ENCODE measurements around the gene NAXD. TPM values are rescaled to one million over a fixed set of nuclear protein-coding genes. Genes with fewer than 3 reads are reported as not detected.

Gene NAXD
- total RNA-seq, 1 experiment from 2014 or later: 32.1 TPM

GRCh38 chr13:110677731-110678545, 62.6 kb downstream of the NAXD start:
- intact Hi-C loops (cut with micrococcal nuclease): no loop called here
- no peak for DNase-seq (ENCODE audit: low read depth, low spot score)

DNA sequence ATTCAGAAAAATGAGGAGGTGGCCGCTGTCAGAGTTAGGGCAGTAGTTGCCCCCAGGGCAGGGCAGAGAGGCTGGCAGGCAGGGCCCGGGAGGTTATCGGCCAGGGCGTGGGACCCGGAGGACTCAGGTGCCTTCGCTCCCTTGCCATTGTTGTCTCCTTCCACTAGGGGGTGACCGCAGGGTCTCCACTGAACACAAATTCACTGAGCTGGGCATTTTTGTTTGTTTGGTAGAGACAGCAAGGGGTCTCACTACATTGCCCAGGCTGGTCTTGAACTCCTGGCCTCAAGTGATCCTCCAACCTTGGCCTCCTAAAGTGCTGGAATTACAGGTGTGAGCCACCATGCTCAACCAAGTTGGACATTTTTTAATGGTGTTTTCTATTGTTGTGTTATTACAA, 65.5 kb downstream of the NAXD start:
- intact Hi-C loops (cut with micrococcal nuclease): loop anchor here (5.0 kb wide), 1 partner anchor 136 kb away; no protein-coding TSS in a partner anchor
- Histone ChIP-seq H3K9ac (ENCODE audit: low read length) (no peak overlapping the region), H3K36me3 (ENCODE audit: control insufficient read depth in 1 of 2, insufficient read depth in 2 of 2, low read length in 2 of 2) (peaks cover 12 to 41% of the 10 kb centered on the region in 2 experiments), H3K79me2 (ENCODE audit: insufficient read depth, low read length) (no peaks in the 10 kb centered on the region; the same call in 1 of the 2 replicates), H3K4me2 (ENCODE audit: low read length) (no peak overlapping the region), H3K27ac (ENCODE audit: low read depth, low read length) (no peak overlapping the region), H3K9me3 (ENCODE audit: control insufficient read depth in 1 of 2, insufficient read depth in 1 of 2, low read depth in 1 of 2, low read length in 2 of 2) (no peaks in the 10 kb centered on the region), H2AFZ (ENCODE audit: low read depth, low read length, poor library complexity, severe bottlenecking) (no peak overlapping the region), H3K4me1 (ENCODE audit: control insufficient read depth in 1 of 2, insufficient read depth in 2 of 2, low read length in 2 of 2) (no peaks in the 10 kb centered on the region), H4K20me1 (ENCODE audit: insufficient read depth) (no peaks in the 10 kb centered on the region), H3K4me3 (replicated peaks in 1 of 2; ENCODE audit: low read depth in 1 of 2, low read length in 2 of 2) (no peak overlapping the region), H3K27me3 (ENCODE audit: insufficient read depth, low read length) (no peaks in the 10 kb centered on the region), H3K9me2 (ENCODE audit: insufficient read depth) (no peaks in the 10 kb centered on the region)
- DNase-seq (ENCODE audit: low read depth, low spot score) (peak; percentile 10), ATAC-seq (peak; percentile 84)
- TF ChIP-seq, protein P1, sequence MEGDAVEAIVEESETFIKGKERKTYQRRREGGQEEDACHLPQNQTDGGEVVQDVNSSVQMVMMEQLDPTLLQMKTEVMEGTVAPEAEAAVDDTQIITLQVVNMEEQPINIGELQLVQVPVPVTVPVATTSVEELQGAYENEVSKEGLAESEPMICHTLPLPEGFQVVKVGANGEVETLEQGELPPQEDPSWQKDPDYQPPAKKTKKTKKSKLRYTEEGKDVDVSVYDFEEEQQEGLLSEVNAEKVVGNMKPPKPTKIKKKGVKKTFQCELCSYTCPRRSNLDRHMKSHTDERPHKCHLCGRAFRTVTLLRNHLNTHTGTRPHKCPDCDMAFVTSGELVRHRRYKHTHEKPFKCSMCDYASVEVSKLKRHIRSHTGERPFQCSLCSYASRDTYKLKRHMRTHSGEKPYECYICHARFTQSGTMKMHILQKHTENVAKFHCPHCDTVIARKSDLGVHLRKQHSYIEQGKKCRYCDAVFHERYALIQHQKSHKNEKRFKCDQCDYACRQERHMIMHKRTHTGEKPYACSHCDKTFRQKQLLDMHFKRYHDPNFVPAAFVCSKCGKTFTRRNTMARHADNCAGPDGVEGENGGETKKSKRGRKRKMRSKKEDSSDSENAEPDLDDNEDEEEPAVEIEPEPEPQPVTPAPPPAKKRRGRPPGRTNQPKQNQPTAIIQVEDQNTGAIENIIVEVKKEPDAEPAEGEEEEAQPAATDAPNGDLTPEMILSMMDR (IDR thresholded peaks at IDR 0.05 in 2 of 3, conservative IDR thresholded peaks at IDR 0.05 in 1 of 3; ENCODE audit: borderline replicate concordance in 1 of 3, insufficient read depth in 1 of 3, low read depth in 2 of 3, low read length in 2 of 3): peak; percentile 29 to 67 (median 57); a peak in 5 of 6 replicates
- TF ChIP-seq REST (IDR thresholded peaks at IDR 0.05; ENCODE audit: low read depth) (no peak), RAD21 (IDR thresholded peaks at IDR 0.05; ENCODE audit: low read depth) (peak; percentile 46)
- RAD21 ChIA-PET (ENCODE audit: low non-redundant PET in 1 of 2, low total read pairs in 2 of 2, uncharacterized antibody in 2 of 2, unreplicated experiment in 2 of 2): no interaction called here
- no TSS peak for BruUV-seq (replicated peaks)
- POLR2A ChIA-PET: no interaction called here
- CTCF ChIA-PET: interaction anchor here (0.6 to 1.6 kb wide), 3 partner anchors 14 to 493 kb away, joined by 3 to 5 read pairs (median 5); no protein-coding TSS in a partner anchor

More at GRCh38 chr13:110677731-110678545, 62.6 kb downstream of the NAXD start:
- H4K20me1 ChIP-seq (ENCODE audit: insufficient read depth): no peaks in the 10 kb centered on the region
- no peaks in the 10 kb centered on the region for H3K27me3 ChIP-seq (ENCODE audit: insufficient read depth, low read length)
- H3K4me2 ChIP-seq (ENCODE audit: low read length): no peak overlapping the region
- H3K36me3 ChIP-seq (ENCODE audit: control insufficient read depth in 1 of 2, insufficient read depth in 2 of 2, low read length in 2 of 2): peaks cover 8 to 36% of the 10 kb centered on the region in 2 experiments
- no peaks in the 10 kb centered on the region for H3K9me3 ChIP-seq (ENCODE audit: control insufficient read depth in 1 of 2, insufficient read depth in 1 of 2, low read depth in 1 of 2, low read length in 2 of 2)
- no peaks in the 10 kb centered on the region; the same call in 1 of the 2 replicates for H3K79me2 ChIP-seq (ENCODE audit: insufficient read depth, low read length)
- ChIA-PET RAD21 (ENCODE audit: low non-redundant PET in 1 of 2, low total read pairs in 2 of 2, uncharacterized antibody in 2 of 2, unreplicated experiment in 2 of 2) (no interaction called here), CTCF (no interaction called here), POLR2A (no interaction called here)
- H3K9me2 ChIP-seq (ENCODE audit: insufficient read depth): no peaks in the 10 kb centered on the region
- no peak overlapping the region for H2AFZ ChIP-seq (ENCODE audit: low read depth, low read length, poor library complexity, severe bottlenecking)
- no TSS peak for BruUV-seq (replicated peaks)
- ATAC-seq: no peak
- no peak overlapping the region for H3K4me3 ChIP-seq (replicated peaks in 1 of 2; ENCODE audit: low read depth in 1 of 2, low read length in 2 of 2)
- H3K27ac ChIP-seq (ENCODE audit: low read depth, low read length): no peak overlapping the region
- no peak overlapping the region for H3K9ac ChIP-seq (ENCODE audit: low read length)
- no peak for TF ChIP-seq ELF1 (IDR thresholded peaks at IDR 0.05; ENCODE audit: borderline replicate concordance, low read depth)
- TF ChIP-seq ZNF274 (IDR thresholded peaks at IDR 0.05; ENCODE audit: low read depth, low read length): no peak
- H3K4me1 ChIP-seq (ENCODE audit: control insufficient read depth in 1 of 2, insufficient read depth in 2 of 2, low read length in 2 of 2): no peaks in the 10 kb centered on the region

Measured in HCT116 (cell line).